NCI-H2029 (cell line): Measurements from ENCODE around the gene LPP.

ENCODE experiments used
- DNase-seq: peaks from one replicate; lab custom pipeline; 2025; lab: John Stamatoyannopoulos, UW

The LPP gene

GRCh38 chr3:188196232-188196990, 42.5 kb downstream of the LPP start:
- DNase-seq = no peak

- DNase-seq = no peak
Observed at GRCh38 chr3:188197388-188197847, 43.5 kb downstream of the LPP start.

GRCh38 chr3:188198001-188198400, 44.0 kb downstream of the LPP start:
- no peak for DNase-seq

GRCh38 chr3:188198760-188199327, 44.9 kb downstream of the LPP start:
- DNase-seq = no peak

- DNase-seq = no peak
Observed at GRCh38 chr3:188199386-188199785, 45.4 kb downstream of the LPP start.

- no peak for DNase-seq
Observed at GRCh38 chr3:188200481-188200880, 46.5 kb downstream of the LPP start.

- DNase-seq = no peak
Observed at GRCh38 chr3:188202358-188203138, 48.6 kb downstream of the LPP start.

GRCh38 chr3:188204526-188204925, 50.6 kb downstream of the LPP start:
- DNase-seq = no peak

- DNase-seq = no peak
Observed at GRCh38 chr3:188205992-188206416, 52.0 kb downstream of the LPP start.

- DNase-seq = no peak
Observed at GRCh38 chr3:188206787-188207186, 52.8 kb downstream of the LPP start.

GRCh38 chr3:188207941-188208515, 54.1 kb downstream of the LPP start:
- DNase-seq = no peak

- DNase-seq = no peak
Observed at GRCh38 chr3:188208516-188208981, 54.6 kb downstream of the LPP start.

- DNase-seq = no peak
Observed at GRCh38 chr3:188209034-188209433, 55.1 kb downstream of the LPP start.

- no peak for DNase-seq
Observed at GRCh38 chr3:188209740-188210139, 55.8 kb downstream of the LPP start.

GRCh38 chr3:188211476-188211875, 57.5 kb downstream of the LPP start:
- no peak for DNase-seq

- peak; percentile 19 for DNase-seq
Observed at GRCh38 chr3:188212308-188212969, 58.5 kb downstream of the LPP start.

- DNase-seq = no peak
Observed at GRCh38 chr3:188214442-188214841, 60.5 kb downstream of the LPP start.

- DNase-seq = no peak
Observed at GRCh38 chr3:188215129-188215528, 61.2 kb downstream of the LPP start.

GRCh38 chr3:188217011-188217463, 63.1 kb downstream of the LPP start:
- no peak for DNase-seq

- DNase-seq = no peak
Observed at GRCh38 chr3:188217726-188218125, 63.8 kb downstream of the LPP start.

- DNase-seq = no peak
Observed at GRCh38 chr3:188218603-188219002, 64.6 kb downstream of the LPP start.

- no peak for DNase-seq
Observed at GRCh38 chr3:188219147-188219546, 65.2 kb downstream of the LPP start.
